HEK293 (cell line): ENCODE measurements around the gene NME3.

Source experiments
- CTCF ChIA-PET: fragments of 350-600 bp; formaldehyde crosslinking; extraction: SDS; loops from one replicate; lab custom pipeline; 2021; ENCODE audit warnings: antibody characterized with exemption; lab: Yijun Ruan, JAX
- POLR2A ChIA-PET: fragments of 300-600 bp; formaldehyde crosslinking; extraction: SDS; loops from one replicate; lab custom pipeline; 2020; ENCODE audit warnings: antibody characterized with exemption, inconsistent platforms; lab: Yijun Ruan, JAX
- H3K27ac ChIP-seq: fragments of 200-500 bp; sonication (Bioruptor generic); 2 replicates; pipeline ENCODE4 v1.5.1; 2014; ENCODE audit warnings: low read depth, low read length, control low read depth, inconsistent platforms; ENCODE audit errors: extremely low read depth
- H3K36me3 ChIP-seq, 2 experiments: fragments of 200-500 bp in 1 of 2; sonication (Bioruptor generic) in 1 of 2; 1 replicate in 1 of 2; 2 replicates in 1 of 2; pipeline ENCODE4 v1.5.1; 2014 to 2017; ENCODE audit warnings: inconsistent platforms in 2 of 2, low read length in 2 of 2; ENCODE audit not compliant: control insufficient read depth in 2 of 2, insufficient read depth in 1 of 2
- H3K4me1 ChIP-seq: fragments of 200-500 bp; sonication (Bioruptor generic); 2 replicates; pipeline ENCODE4 v1.5.1; 2014; ENCODE audit warnings: mild to moderate bottlenecking, low read length, inconsistent platforms; ENCODE audit not compliant: control insufficient read depth, insufficient read depth
- H3K4me3 ChIP-seq: 2 replicates; pipeline ENCODE4 v1.5.1; 2011; ENCODE audit warnings: low read depth, mild to moderate bottlenecking, control low read depth, low read length, moderate library complexity
- H3K9me3 ChIP-seq: fragments of 200-500 bp; sonication (Bioruptor generic); 2 replicates; pipeline ENCODE4 v1.5.1; 2014; ENCODE audit warnings: low read depth, low read length, inconsistent platforms; ENCODE audit not compliant: control insufficient read depth, insufficient read depth
- BCL11A ChIP-seq: fragments of 450-650 bp; formaldehyde crosslinking; IDR thresholded peaks from 2 replicates; pipeline ENCODE4 v1.5.1; 2016; ENCODE audit warnings: low read depth, missing biosample characterization, missing genetic modification characterization
- PRDM1 ChIP-seq: fragments of 450-650 bp; formaldehyde crosslinking; IDR thresholded peaks from 2 replicates; pipeline ENCODE4; 2016; ENCODE audit warnings: missing biosample characterization, missing genetic modification characterization
- PRDM2 ChIP-seq: fragments of 450-650 bp; formaldehyde crosslinking; IDR thresholded peaks from 2 replicates; pipeline ENCODE4 v1.5.1; 2016; ENCODE audit warnings: missing biosample characterization, missing genetic modification characterization, borderline replicate concordance
- PRDM6 ChIP-seq: fragments of 450-650 bp; formaldehyde crosslinking; IDR thresholded peaks from 2 replicates; pipeline ENCODE4 v1.5.1; 2017; ENCODE audit warnings: missing biosample characterization, missing genetic modification characterization
- ZFHX2 ChIP-seq: fragments of 450-650 bp; formaldehyde crosslinking; conservative IDR thresholded peaks from 2 replicates; pipeline ENCODE4 v1.5.1; 2016; ENCODE audit warnings: missing biosample characterization, missing genetic modification characterization
- ZNF174 ChIP-seq: fragments of 450-650 bp; formaldehyde crosslinking; IDR thresholded peaks from 2 replicates; pipeline ENCODE4 v1.5.0; 2017; ENCODE audit warnings: missing biosample characterization, mild to moderate bottlenecking, missing genetic modification characterization
- ZNF19 ChIP-seq: fragments of 450-650 bp; formaldehyde crosslinking; IDR thresholded peaks from 2 replicates; pipeline ENCODE4; 2016; ENCODE audit warnings: missing biosample characterization, missing genetic modification characterization, low read depth
- ZNF24 ChIP-seq: fragments of 450-650 bp; formaldehyde crosslinking; IDR thresholded peaks from 2 replicates; pipeline ENCODE4 v1.5.1; 2016; ENCODE audit warnings: missing biosample characterization, missing genetic modification characterization
- ZNF248 ChIP-seq: fragments of 450-650 bp; formaldehyde crosslinking; IDR thresholded peaks from 2 replicates; pipeline ENCODE4 v1.5.1; 2017; ENCODE audit warnings: missing biosample characterization, missing genetic modification characterization
- ZNF350 ChIP-seq: fragments of 450-650 bp; formaldehyde crosslinking; IDR thresholded peaks from 2 replicates; pipeline ENCODE4 v1.5.0; 2017; ENCODE audit warnings: missing biosample characterization, mild to moderate bottlenecking, missing genetic modification characterization
- ZNF404 ChIP-seq: fragments of 450-650 bp; formaldehyde crosslinking; IDR thresholded peaks from 2 replicates; pipeline ENCODE4 v1.5.1; 2017; ENCODE audit warnings: missing biosample characterization, missing genetic modification characterization
- ZNF449 ChIP-seq: fragments of 450-650 bp; formaldehyde crosslinking; IDR thresholded peaks from 2 replicates; pipeline ENCODE4 v1.5.1; 2017; ENCODE audit warnings: missing biosample characterization, mild to moderate bottlenecking, missing genetic modification characterization, moderate library complexity
- ZNF514 ChIP-seq: fragments of 450-650 bp; formaldehyde crosslinking; IDR thresholded peaks from 2 replicates; pipeline ENCODE4 v1.5.1; 2016; ENCODE audit warnings: missing biosample characterization, missing genetic modification characterization
- ZNF518A ChIP-seq: fragments of 450-650 bp; formaldehyde crosslinking; conservative IDR thresholded peaks from 2 replicates; pipeline ENCODE4 v1.5.1; 2016; ENCODE audit warnings: low read depth, missing biosample characterization, missing genetic modification characterization
- ZNF626 ChIP-seq: fragments of 450-650 bp; sonication (Bioruptor Pico); formaldehyde crosslinking; IDR thresholded peaks from 2 replicates; pipeline ENCODE4 v1.5.1; 2018; ENCODE audit warnings: missing biosample characterization, missing genetic modification characterization, inconsistent platforms
- ZNF792 ChIP-seq: fragments of 450-650 bp; formaldehyde crosslinking; IDR thresholded peaks from 2 replicates; pipeline ENCODE4 v1.5.1; 2016; ENCODE audit warnings: missing biosample characterization, missing genetic modification characterization
- ZSCAN4 ChIP-seq: fragments of 450-650 bp; formaldehyde crosslinking; IDR thresholded peaks from 2 replicates; pipeline ENCODE4 v1.5.1; 2017; ENCODE audit warnings: missing biosample characterization, missing genetic modification characterization

NME3 gene

GRCh38 chr16:1762879-1763520 lies 8.3 kb downstream of the NME3 start (continued):
- TF ChIP-seq ZNF19 (tag by site-specific recombination): no peak
- no peak for TF ChIP-seq ZNF626 (tag by site-specific recombination)
- no peak for TF ChIP-seq PRDM2
- no peak for TF ChIP-seq ZNF350 (tag by site-specific recombination)
- no peak for TF ChIP-seq ZFHX2 (tag by site-specific recombination)
- no peak for TF ChIP-seq ZNF174 (tag by site-specific recombination)
- no peak for TF ChIP-seq ZNF518A (tag by site-specific recombination)
- no peak for TF ChIP-seq PRDM1 (tag by site-specific recombination)
- no peak for TF ChIP-seq PRDM6 (tag by site-specific recombination)
- TF ChIP-seq ZSCAN4: no peak

GRCh38 chr16:1762196-1762878 lies 9.0 kb downstream of the NME3 start:
- TF ChIP-seq ZNF449 (tag by site-specific recombination) (no peak), ZNF404 (no peak), ZNF24 (tag by site-specific recombination) (no peak), BCL11A (tag by site-specific recombination) (no peak), ZNF248 (tag by site-specific recombination) (no peak), ZNF792 (tag by site-specific recombination) (no peak), ZNF514 (tag by site-specific recombination) (no peak)
- H3K9me3 ChIP-seq: no peaks in the 10 kb centered on the region
- H3K4me1 ChIP-seq: no peaks in the 10 kb centered on the region
- H3K4me3 ChIP-seq: no peak overlapping the region
- POLR2A ChIA-PET: no interaction called here
- H3K36me3 ChIP-seq: peaks cover 0 to 88% of the 10 kb centered on the region in 2 experiments; a peak in 1 of 3 replicates
- H3K27ac ChIP-seq: no peak overlapping the region
- CTCF ChIA-PET: interaction anchor here (0.6 kb wide), 1 partner anchor 44 kb away, joined by 5 read pairs; no protein-coding TSS in a partner anchor
